HG02610 (cell line): ENCODE measurements around the gene MAP4.
"Not testable (repeated sequence)": the region's sequence is repeated elsewhere in the genome, so short reads cannot be mapped to it uniquely, and the experiment has no call there.

Experiments
- ATAC-seq: cut with Tn5 transposase; IDR thresholded peaks from one replicate; pipeline ENCODE4 v1.9.1; 2021; ENCODE audit warnings: mild to moderate bottlenecking, moderate library complexity; ENCODE audit not compliant: unreplicated experiment

MAP4 gene

DNA sequence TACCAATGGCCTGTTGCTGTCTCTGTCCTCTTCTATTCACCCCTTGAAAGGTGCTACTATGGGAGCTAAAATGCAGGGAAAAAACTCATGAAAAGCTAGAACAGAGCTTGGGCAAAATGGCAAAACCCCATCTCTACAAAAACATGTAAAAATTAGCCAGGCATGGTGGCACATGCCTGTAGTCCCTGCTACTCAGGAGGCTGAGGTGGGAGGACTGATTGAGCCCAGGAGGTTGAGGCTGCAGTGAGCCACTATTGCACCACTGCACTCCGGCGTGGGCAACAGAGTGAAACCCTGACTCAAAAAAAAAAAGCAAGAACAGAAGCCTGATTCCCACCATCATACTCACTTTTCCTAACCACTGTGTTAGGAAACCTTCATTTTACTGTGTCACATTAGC, 1.9 kb downstream of the MAP4 start:
- no peak for ATAC-seq

DNA sequence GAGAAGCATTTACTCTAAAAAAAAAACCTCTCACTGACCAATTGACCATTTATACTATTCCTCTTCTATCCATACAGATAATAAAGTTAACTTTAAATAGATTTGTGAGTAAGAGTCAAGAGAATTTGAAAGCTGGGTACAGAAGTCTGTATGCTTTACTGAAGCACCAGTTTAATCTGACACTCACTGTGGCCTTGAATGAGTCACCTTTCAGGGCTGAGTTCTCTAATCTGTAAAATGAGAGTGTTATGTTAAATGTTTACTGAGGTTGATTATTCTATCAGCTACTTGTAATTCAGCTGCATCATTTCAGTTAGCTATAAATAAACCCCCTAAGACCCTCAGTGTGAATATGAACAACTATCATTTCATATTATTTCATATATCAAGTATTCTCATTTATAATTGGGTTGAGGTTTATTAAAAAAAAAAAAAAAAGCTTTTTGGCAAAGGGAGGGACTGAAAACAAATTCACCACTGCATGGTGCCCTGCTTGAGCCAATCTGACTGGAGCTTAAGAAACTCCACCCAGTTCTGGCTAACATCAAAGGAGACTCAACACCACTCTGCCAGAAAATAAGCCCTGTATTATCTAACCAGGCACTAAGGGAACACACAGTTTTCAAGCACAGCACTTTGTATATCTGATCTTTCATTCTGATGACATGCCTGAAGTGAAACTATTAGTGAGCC, 2.8 kb downstream of the MAP4 start:
- ATAC-seq = no peak

DNA sequence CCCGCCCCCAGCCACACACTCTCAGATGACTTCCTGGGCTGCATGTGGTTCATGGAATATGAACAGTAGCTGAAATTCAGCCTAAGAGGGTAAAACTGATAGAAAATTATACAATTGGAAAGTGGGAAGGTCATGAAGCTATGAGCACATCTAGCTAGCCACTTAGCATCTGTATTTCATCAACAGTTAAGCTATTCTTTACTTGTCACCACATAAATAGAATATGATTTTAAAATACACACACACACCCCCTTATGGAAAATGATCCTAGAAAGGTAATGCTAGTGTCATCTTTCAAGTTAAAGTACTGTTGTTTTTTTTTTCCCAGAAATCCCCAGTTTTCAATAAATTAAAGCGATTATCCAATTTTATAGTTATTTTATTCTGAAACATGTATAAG, 3.6 kb downstream of the MAP4 start:
- ATAC-seq = no peak

DNA sequence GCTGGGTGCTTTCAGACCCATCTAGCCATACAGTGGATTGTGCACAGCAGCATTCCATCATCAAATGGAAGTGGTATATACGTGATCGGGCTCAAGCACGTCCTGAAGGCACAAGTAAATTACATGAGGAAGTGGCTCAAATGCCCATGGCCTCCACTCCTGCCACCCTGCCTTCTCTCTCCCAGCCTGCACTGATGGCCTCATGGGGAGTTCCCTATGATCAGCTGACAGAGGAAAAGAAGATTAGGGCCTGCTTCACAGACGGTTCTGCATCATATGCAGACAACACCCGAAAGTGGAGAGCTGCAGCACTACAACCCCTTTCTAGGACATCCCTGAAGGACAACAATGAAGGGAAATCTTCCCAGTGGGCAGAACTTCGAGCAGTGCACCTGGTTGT, 8.2 kb downstream of the MAP4 start:
- not testable (repeated sequence) for ATAC-seq

DNA sequence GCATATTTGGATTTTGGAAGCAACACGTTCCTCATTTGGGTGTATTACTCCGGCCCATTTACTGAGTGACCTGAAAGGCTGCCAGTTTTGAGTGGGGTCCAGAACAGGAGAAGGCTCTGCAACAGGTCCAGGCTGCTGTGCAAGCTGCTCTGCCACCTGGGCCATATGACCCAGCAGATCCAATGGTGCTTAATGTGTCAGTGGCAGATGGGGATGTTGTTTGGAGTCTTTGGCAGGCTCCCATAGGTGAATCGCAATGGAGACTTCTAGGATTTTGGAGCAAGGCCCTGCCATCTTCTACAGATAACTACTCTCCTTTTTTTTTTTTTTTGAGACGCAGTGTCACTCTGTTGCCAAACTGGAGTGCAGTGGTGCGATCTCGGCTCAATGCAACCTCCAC, 8.9 kb downstream of the MAP4 start:
- not testable (repeated sequence) for ATAC-seq

DNA sequence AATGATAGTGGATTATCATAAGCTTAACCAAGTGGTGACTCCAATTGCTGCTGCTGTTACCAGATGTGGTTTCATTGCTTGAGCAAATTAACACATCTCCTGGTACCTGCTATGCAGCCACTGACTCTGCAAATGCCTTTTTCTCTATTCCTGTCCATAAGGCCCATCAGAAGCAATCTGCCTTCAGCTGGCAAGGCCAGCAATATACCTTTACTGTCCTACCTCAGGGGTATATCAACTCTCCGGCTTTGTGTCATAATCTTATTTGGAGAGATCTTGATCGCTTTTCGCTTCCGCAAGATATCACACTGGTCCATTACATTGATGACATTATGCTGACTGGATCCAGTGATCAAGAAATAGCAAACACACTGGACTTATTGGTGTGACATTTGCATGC, 9.4 kb downstream of the MAP4 start:
- ATAC-seq = not testable (repeated sequence)

DNA sequence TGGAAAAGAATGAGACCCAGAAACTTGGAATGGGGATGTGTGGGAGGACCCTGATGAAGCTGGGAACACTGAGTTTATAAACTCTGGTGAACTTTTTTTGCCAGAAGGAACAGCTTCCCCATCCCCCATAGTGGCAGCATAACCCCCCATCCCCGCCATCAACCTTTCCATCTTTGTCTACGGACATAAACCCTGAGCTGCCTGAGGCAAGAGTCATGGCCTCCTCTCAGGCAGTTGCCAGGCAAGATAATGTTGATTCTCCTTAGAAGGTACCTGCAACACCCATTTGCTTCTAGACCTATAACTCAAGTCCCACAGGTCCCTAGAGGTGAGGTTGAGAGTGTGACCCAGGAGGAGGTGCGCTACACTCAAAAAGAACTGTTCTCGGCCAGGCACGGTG, 11.5 kb downstream of the MAP4 start:
- ATAC-seq = no peak

DNA sequence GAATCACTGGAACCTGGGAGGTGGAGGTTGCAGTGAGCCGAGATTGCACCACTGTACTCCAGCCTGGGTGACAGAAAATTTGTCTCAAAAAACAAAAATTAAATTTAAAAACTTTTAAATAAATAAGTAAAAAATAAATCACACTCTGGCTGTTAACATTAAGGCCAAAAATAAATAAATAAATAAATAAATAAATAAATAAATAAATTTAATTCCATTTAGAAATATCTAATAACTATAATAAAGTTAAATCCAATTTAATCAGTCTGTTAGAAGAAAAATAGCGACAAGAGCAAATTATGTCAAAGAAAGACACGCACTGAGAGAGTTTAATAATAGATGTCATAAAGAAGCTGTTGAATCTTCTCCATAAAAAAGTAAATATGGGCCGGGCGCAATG, 13.4 kb downstream of the MAP4 start:
- no peak for ATAC-seq

DNA sequence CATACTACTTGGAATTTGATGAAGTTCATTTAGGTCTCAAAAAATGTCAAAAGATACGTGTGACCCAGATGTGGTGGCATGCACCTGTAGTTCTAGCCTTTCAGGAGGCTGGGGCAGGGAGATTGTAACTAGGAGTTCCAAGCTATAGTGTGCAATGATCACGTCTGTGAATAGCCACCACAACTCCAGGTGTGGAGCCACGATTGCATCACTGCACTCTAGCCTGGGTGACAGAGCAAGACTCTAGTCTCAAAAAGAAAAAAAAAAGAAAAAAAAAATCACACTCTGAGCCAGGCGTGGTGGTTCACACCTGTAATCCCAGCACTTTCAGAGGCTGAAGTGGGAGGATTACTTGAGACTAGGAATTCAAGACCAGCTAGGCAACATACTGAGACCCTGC, 14.2 kb downstream of the MAP4 start:
- no peak for ATAC-seq

DNA sequence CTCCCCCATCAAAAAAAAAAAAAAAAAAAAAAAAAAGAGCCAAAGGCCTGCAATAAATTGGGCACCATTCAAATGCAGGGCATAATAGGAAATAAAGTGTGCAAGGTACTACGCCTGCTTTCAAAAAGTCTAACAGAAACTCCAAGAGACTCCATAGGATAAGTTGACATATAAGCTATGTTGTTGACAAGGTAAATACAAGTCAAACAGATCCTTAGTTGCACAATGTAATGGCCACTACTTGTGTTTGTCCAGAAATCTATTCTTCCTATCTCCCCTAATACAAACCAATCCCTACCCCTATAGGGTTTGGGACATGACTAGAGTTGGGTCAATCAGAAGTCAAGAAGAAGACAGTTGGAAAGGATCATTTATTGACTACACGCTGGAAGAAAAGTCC, 16.0 kb downstream of the MAP4 start:
- no peak for ATAC-seq

DNA sequence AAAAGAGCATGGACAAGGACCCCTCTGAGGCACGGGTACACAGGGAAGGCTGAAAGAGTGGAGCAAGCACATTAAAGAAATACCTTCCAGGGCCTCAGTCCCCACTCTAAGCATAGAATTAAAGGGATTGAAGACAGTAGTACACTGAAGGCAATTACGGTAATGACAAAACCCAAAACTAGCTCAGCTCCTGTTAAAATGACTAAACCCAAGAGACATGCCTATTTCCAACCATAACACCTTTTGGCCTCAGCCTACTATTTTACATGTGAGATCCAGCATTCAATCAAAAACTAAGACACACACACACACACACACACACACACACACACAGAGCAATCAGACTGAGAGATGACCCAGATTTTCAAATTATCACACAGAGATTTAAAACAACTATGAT, 19.8 kb downstream of the MAP4 start:
- ATAC-seq = no peak

DNA sequence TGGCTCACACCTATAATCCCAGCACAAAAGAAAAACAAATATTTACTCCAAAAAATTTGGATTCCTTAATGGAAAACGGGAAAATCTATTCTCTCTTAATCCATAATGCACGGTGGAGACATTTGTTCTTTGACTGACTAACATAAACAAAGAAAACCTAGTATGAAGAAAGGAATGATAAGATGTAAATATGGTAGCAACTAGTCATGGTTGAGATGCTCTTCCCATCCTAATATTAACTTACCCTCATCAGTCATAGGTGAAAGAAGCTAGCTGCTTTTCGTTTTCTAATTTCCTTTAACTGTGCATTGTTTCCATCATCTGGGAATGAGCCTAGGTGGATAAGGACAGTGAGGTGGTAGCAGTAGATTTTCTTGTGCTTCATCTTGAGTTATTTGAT, 22.0 kb downstream of the MAP4 start:
- no peak for ATAC-seq

DNA sequence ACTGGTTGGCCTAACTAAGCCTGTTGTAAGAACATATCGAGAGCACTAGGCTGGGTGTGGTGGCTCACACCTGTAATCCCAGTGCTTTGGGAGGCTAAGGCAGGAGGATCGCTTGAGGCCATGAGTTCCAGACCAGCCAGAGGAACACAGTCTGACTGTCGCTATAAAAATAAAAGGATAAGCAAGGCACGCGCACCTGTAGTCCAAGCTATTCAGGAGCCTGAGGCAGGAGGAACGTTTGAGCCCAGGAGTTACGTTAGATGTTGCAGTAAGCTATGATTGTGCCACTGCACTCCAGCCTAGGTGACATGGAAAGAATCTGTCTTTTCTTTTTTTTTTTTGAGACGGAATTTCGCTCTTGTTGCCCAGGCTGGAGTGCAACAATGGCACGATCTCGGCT, 24.9 kb downstream of the MAP4 start:
- ATAC-seq = no peak

DNA sequence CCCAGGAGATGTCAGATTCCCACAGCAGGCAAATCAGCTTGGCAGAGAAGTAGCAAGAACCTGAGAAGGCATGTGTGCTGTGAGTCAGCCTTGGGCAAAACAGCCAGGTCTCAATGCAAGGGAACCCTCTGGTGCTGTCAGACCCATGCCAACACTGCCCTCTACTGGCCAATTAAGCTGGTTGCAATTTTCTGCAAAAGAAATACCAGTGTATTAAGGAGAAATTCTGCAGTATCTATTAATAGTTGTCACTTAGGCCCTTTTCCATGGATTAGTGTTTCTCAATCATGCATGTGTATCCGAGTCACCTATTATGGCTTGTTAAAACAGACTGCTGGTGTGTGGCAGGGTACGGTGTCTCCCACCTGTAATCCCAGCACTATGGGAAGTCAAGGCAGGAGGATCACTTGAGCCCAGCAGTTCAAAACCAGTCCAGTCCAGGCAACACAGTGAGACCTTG, 26.2 kb downstream of the MAP4 start:
- no peak for ATAC-seq

DNA sequence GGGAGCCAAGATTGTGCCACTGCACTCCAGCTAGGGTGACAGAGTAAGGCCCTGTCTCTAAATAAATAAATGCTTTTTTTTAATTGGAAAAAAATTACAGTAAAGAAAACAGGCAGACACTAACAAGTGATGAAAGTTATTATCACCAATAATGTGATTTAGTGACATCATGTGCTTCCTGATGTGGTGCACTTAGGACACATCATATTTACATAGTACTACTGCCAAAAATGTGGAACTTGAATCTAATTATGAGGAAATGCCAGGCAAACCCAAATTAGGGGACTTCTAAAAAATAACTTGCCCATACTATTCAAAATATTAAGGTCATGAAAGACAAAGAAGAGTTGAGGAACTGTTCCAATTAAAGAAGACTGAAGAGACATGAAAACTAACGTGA, 30.8 kb downstream of the MAP4 start:
- ATAC-seq = no peak

DNA sequence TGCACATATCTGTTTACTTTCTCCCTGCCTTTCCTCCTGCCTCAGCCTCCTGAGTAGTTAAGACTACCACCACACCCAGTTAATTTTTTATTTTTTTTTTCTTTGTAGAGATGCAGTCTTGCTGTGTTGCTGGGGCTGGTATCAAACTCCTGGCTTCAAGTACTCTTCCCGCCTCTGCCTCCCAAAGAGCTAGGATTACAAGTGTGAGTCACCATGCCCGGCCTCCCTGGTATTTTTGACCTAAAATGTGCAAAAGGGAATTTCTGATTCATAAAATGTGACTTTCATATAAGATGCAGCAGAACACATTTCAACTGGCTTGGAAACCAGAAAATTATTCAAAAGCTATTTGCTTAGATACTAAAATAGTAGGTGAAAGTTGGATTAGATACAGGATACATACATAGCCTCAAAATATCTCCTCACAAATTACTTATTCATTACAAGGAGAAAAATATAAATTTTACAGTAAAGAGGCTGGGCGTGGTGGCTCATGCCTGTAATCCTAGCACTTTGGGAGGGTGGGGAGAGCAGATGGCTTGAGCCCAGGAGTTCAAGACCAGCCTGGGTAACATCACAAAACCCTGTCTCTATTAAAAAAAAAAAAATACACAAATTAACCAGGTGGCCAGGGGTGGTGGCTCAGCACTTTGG, 32.0 kb downstream of the MAP4 start:
- ATAC-seq = no peak

DNA sequence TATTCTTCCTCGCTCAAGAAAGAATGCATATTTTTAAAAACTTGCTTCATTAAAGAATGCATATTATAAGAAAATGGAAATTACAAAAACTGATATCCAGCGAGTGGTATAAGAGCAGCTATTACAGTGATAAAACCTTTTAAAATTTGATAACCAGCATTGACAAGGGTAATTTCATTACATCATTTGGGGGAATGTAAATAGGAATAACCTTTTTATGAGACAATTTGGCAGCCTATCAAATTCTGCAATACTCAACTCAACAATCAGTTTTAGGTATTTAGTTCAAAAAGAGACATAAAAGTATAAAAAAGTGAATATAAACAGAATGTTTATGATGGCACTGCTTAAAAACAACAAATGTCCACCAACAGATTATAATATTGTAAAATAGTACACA, 35.4 kb downstream of the MAP4 start:
- ATAC-seq = no peak

DNA sequence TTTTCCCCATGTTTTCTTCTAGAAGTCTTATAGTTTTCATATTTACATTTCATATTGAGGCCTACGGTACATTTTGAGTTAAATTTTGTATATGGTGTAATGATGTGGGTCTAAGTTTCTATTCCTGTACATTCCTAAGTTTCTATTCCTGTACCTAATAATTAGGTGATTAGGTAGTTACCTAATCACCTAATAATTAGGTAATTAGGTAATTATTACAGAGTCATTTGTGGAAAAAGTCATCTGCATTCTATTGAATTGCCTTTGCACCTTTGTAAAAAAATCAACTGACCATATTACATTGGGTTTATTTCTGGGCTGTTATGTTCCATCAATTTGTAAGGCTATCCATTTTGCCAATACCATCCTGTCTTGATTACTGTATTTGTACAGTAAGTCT, 37.1 kb downstream of the MAP4 start:
- no peak for ATAC-seq

DNA sequence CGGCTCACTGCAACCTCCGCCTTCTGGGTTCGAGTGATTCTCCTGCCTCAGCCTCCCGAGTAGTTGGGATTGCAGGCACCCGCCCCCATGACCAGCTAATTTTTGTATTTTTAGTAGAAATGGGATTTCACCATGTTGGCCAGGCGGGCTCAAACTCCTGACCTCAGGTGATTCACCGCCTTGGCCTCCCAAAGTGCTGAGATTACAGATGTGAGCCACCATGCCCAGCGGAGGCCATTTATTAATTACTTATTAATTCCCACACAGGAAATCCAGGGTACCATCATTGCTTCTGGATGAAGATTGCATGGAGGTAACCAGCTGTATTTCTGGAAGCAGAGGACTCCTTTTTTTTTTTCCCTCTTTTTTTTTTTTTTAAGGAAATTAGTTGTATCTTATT, 37.8 kb downstream of the MAP4 start:
- ATAC-seq = no peak

DNA sequence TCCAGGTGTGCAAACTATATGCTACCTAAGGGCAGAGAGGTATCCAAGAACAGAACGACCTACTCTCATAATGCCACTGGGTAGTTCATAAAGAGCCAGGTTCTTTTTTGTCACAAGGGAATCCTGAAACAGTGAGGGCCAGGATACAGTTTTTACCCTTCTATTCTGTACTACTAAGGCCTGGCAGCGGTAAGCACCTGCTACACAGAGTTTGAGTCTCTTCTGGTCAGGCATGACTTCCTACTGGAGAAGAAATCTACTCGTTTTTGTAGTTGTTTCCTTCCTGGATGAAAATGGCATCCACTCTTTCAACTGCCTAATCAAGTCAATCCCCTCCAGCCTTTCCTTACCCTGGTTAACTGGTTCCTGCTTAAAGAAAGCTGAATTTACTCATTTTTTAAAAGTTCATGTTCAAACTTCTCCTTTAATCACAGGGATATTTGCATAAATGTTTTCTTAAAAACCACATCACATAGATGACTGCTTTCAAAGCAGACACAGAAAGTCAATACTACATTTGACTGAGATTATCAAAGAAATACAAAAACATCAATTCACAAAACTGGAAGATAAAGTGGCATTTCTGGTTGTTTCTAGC, 40.0 kb downstream of the MAP4 start:
- peak; percentile 44 for ATAC-seq

DNA sequence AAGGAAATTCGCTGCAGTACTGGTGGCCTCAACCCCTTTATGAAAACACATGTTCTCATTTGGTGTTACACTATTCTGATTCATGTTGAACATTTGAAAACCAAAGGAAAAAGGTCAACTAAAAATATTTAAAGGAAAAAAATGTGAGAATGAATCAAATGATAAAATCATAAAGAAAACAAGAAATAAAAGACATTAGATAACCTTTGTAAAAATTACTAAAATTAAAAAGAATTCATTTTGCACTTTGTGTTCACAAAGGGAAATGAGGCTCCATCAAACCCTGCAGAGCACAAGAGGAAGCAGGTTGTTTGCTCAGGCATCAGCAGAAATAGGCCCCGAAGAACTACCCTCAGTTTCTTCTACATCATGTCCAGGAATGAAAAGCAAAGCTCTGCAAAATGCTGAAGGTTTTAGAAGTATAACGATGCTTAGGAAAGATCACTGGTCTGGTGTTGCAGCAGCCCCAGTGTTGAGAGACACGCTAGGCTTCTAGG, 41.2 kb downstream of the MAP4 start:
- no peak for ATAC-seq

DNA sequence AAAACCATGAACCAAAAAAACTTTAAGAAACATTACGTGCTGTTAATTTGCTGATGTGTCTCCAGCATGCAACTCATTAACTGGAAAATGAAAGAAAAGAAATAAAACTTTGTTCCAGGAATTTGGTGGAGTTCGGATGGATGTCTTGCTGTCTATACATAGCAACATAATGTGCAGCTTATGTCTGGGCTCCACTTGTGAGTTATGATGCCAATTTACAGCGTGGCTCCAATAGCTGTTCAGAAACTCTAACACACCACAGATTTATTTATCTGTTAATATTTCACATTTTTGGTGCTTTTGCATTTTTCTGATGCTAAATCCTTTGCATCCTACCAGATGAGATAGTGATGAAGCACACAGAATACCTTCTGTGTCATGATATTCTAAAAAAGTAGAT, 45.1 kb downstream of the MAP4 start:
- ATAC-seq = no peak
